Trophoblast cell (in vitro differentiated cells and primary cell): Measurements from ENCODE around the gene KIRREL3.

Source experiments
- DNase-seq, 2 donors: peaks; one replicate each; pipeline ENCODE4 v3.0.0-alpha.2; 2016
- H2AFZ ChIP-seq: 2 replicates; pipeline ENCODE4 v1.6.1; 2013; ENCODE audit warnings: low read length, moderate library complexity, mild to moderate bottlenecking; ENCODE audit not compliant: insufficient read depth, poor library complexity
- H2AK5ac ChIP-seq: 2 replicates; pipeline ENCODE4 v1.6.1; 2013; ENCODE audit warnings: mild to moderate bottlenecking, low read length
- H2BK120ac ChIP-seq: 2 replicates; pipeline ENCODE4 v1.6.1; 2013; ENCODE audit warnings: low read length, mild to moderate bottlenecking, moderate library complexity; ENCODE audit not compliant: insufficient read depth, poor library complexity
- H2BK12ac ChIP-seq: 2 replicates; pipeline ENCODE4 v1.6.1; 2013; ENCODE audit warnings: mild to moderate bottlenecking, low read length, moderate library complexity
- H2BK5ac ChIP-seq: 2 replicates; pipeline ENCODE4 v1.6.1; 2013; ENCODE audit warnings: low read length, low read depth, moderate library complexity, mild to moderate bottlenecking; ENCODE audit not compliant: poor library complexity
- H3K14ac ChIP-seq: 2 replicates; pipeline ENCODE4 v1.6.1; 2013; ENCODE audit warnings: mild to moderate bottlenecking, low read length
- H3K18ac ChIP-seq: 2 replicates; pipeline ENCODE4 v1.6.1; 2013; ENCODE audit warnings: mild to moderate bottlenecking, low read length
- H3K23ac ChIP-seq: 2 replicates; pipeline ENCODE4 v1.6.1; 2013; ENCODE audit warnings: low read length
- H3K27ac ChIP-seq: 2 replicates; pipeline ENCODE4 v1.5.1; 2013; ENCODE audit warnings: low read depth, mild to moderate bottlenecking, inconsistent platforms, low read length, moderate library complexity
- H3K27me3 ChIP-seq: 2 replicates; pipeline ENCODE4 v1.6.1; 2013; ENCODE audit warnings: inconsistent platforms, mild to moderate bottlenecking, low read length, moderate library complexity; ENCODE audit not compliant: insufficient read depth
- H3K36me3 ChIP-seq, 2 experiments: 1 replicate in 1 of 2; 2 replicates in 1 of 2; pipeline ENCODE4 v1.6.1; 2013; ENCODE audit warnings: low read length in 2 of 2, mild to moderate bottlenecking in 2 of 2, moderate library complexity in 1 of 2; ENCODE audit not compliant: insufficient read depth in 2 of 2, control insufficient read depth in 1 of 2
- H3K4ac ChIP-seq: 2 replicates; pipeline ENCODE4 v1.6.1; 2013; ENCODE audit warnings: low read depth, mild to moderate bottlenecking, low read length, moderate library complexity
- H3K4me1 ChIP-seq, 2 experiments: 1 replicate in 1 of 2; 2 replicates in 1 of 2; pipeline ENCODE4 v1.6.1; 2013; ENCODE audit warnings: low read length in 2 of 2, mild to moderate bottlenecking in 2 of 2, moderate library complexity in 1 of 2; ENCODE audit not compliant: insufficient read depth in 2 of 2, control insufficient read depth in 1 of 2
- H3K4me2 ChIP-seq: 2 replicates; pipeline ENCODE4 v1.6.1; 2013; ENCODE audit warnings: inconsistent platforms, mild to moderate bottlenecking, low read length, moderate library complexity
- H3K4me3 ChIP-seq: 2 replicates; pipeline ENCODE4 v1.5.1; 2013; ENCODE audit warnings: mild to moderate bottlenecking, low read depth, low read length, inconsistent platforms
- H3K79me1 ChIP-seq: one replicate; pipeline ENCODE4 v1.6.1; 2013; ENCODE audit warnings: low read length
- H3K79me2 ChIP-seq: 2 replicates; pipeline ENCODE4 v1.6.1; 2013; ENCODE audit warnings: low read length, mild to moderate bottlenecking; ENCODE audit not compliant: control insufficient read depth, insufficient read depth, poor library complexity
- H3K9ac ChIP-seq: 2 replicates; pipeline ENCODE4 v1.6.1; 2013; ENCODE audit warnings: mild to moderate bottlenecking, low read length
- H3K9me3 ChIP-seq: 2 replicates; pipeline ENCODE4 v1.6.1; 2013; ENCODE audit warnings: low read depth, mild to moderate bottlenecking, control low read depth, inconsistent platforms, low read length; ENCODE audit not compliant: insufficient read depth
- H4K12ac ChIP-seq: 2 replicates; pipeline ENCODE4 v1.6.1; 2013; ENCODE audit warnings: low read depth, mild to moderate bottlenecking, low read length, moderate library complexity
- H4K8ac ChIP-seq: 2 replicates; pipeline ENCODE4 v1.6.1; 2013; ENCODE audit warnings: low read depth, mild to moderate bottlenecking, low read length, moderate library complexity
- H4K91ac ChIP-seq: one replicate; pipeline ENCODE4 v1.6.1; 2013; ENCODE audit warnings: low read depth, mild to moderate bottlenecking, low read length, moderate library complexity
- whole genome bisulfite sequencing: extraction: QIAGEN DNeasy Blood & Tissue Kit; methylation state at CpG from one replicate; pipeline ENCODE4 v1.1.7; 2013; ENCODE audit warnings: missing lambda C conversion rate; ENCODE audit not compliant: insufficient read length, insufficient coverage; ENCODE audit errors: extremely low coverage; 5-methylcytosine and 5-hydroxymethylcytosine counted together

Gene KIRREL3

DNA sequence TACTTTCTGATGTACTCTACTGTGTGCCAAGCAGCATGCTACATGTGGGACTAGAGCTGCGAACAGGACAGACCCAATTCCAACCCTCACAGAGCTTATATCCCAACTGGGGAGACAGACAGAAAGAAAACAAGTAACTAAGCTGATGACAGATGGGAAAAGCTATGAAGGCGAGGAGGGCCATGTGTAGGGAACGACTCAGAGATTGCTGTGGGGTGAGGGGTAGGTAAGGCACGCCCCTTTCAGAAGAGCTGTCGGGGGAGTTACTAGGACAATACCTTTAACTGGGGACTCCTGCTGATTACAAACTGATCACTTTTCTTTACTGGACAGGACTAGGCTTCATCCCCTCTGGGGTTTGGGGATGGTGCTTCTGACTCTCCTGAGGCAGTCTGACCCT, 596.2 kb downstream of the KIRREL3 start:
- Histone ChIP-seq H2AFZ (no peak overlapping the region), H2BK120ac (peak overlapping the region; percentile 60), H3K79me2 (peaks cover 8% of the 10 kb centered on the region), H3K18ac (no peak overlapping the region), H2AK5ac (no peak overlapping the region), H4K8ac (no peak overlapping the region), H3K23ac (no peak overlapping the region), H3K27me3 (no peaks in the 10 kb centered on the region), H3K4me1 (peaks cover 28 to 40% of the 10 kb centered on the region in 2 experiments), H2BK5ac (peak overlapping the region; percentile 10), H3K79me1 (peaks cover 25% of the 10 kb centered on the region), H3K4ac (no peak overlapping the region), H4K91ac (peak overlapping the region; percentile 82), H3K9me3 (peaks cover 6% of the 10 kb centered on the region), H3K9ac (no peak overlapping the region), H4K12ac (no peak overlapping the region), H3K4me2 (no peak overlapping the region), H3K4me3 (no peak overlapping the region), H2BK12ac (peak overlapping the region; percentile 16), H3K36me3 (peaks cover 8 to 16% of the 10 kb centered on the region in 2 experiments), H3K27ac (no peak overlapping the region), H3K14ac (peak overlapping the region; percentile 65)
- peak; percentile 35 to 38 for DNase-seq
- no CpG with 5 or more reads among the region's 5 CpGs for WGBS

DNA sequence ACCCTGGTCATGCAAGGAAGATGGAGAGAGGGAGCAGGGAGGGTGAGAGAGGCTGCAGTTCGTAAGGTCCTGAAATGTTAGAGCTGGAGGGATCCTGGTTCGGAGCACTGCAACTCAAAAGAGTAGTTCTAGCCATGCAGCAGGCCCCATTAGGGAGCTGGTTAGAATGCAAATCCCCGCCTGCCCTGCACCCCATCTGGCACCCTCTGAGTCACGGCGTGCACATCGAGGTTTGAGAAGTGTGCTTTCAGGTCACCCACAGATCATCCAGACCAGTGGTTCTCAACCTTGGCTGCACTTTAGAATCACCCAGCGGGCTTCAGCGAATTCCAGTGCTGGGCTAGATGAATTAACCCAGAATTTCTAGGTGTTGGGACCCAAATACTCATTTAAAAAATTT, 596.9 kb downstream of the KIRREL3 start:
- no peak overlapping the region for H2AFZ ChIP-seq
- H3K9me3 ChIP-seq = peaks cover 6% of the 10 kb centered on the region
- H2BK5ac ChIP-seq = no peak overlapping the region
- H3K4ac ChIP-seq = no peak overlapping the region
- H3K79me1 ChIP-seq = peaks cover 25% of the 10 kb centered on the region
- no peaks in the 10 kb centered on the region for H3K27me3 ChIP-seq
- H3K36me3 ChIP-seq = peaks cover 8 to 14% of the 10 kb centered on the region in 2 experiments
- H4K8ac ChIP-seq = no peak overlapping the region
- no peak overlapping the region for H3K14ac ChIP-seq
- H3K23ac ChIP-seq = no peak overlapping the region
- H2BK12ac ChIP-seq = no peak overlapping the region
- peaks cover 28 to 40% of the 10 kb centered on the region in 2 experiments for H3K4me1 ChIP-seq
- WGBS = no CpG with 5 or more reads among the region's 8 CpGs
- no peak overlapping the region for H3K4me2 ChIP-seq
- no peak overlapping the region for H3K18ac ChIP-seq
- peak overlapping the region; percentile 29 for H2BK120ac ChIP-seq
- DNase-seq = no peak
- H2AK5ac ChIP-seq = no peak overlapping the region
- H3K79me2 ChIP-seq = peaks cover 8% of the 10 kb centered on the region
- peak overlapping the region; percentile 1 for H3K27ac ChIP-seq
- H3K9ac ChIP-seq = no peak overlapping the region
- no peak overlapping the region for H3K4me3 ChIP-seq
- peak overlapping the region; percentile 2 for H4K91ac ChIP-seq
- H4K12ac ChIP-seq = no peak overlapping the region

DNA sequence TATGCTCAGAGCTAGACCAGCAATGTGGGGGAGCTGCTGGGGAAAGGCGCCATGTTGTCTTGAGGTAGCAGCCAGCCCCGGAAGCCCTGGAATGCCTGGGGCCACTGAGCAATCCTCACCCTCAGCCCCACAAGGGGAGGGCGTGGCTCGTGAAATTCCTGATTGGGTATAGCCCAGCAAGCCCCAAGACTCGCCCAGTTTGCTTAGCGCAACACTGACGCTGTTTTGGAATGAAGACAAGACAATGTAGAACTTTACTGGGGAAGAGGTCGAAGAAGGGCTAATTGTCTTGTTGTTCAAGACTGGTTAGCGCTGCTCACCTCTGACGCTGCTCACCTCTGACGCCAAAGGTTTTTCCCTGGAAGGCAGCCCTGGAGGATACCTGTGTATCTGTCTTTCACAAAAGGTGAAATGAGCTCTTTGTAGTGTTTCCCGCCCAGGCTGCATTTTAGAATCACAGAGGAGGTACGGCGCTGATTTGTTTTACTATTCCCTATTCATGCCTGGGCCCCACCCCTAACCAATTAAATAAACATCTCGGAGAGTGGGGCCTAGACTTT, 597.5 kb downstream of the KIRREL3 start:
- no peak overlapping the region for H3K23ac ChIP-seq
- peak overlapping the region; percentile 27 for H2BK120ac ChIP-seq
- H3K79me2 ChIP-seq = peaks cover 8% of the 10 kb centered on the region
- no peaks in the 10 kb centered on the region for H3K27me3 ChIP-seq
- H4K12ac ChIP-seq = no peak overlapping the region
- peaks cover 28 to 40% of the 10 kb centered on the region in 2 experiments for H3K4me1 ChIP-seq
- H3K9ac ChIP-seq = no peak overlapping the region
- no CpG with 5 or more reads among the region's 15 CpGs for WGBS
- DNase-seq = peak; percentile 98
- H2AK5ac ChIP-seq = no peak overlapping the region
- H4K91ac ChIP-seq = peak overlapping the region; percentile 52
- peaks cover 8% of the 10 kb centered on the region for H3K9me3 ChIP-seq
- H2AFZ ChIP-seq = no peak overlapping the region
- peak overlapping the region; percentile 12 for H3K27ac ChIP-seq
- no peak overlapping the region for H3K4me3 ChIP-seq
- peaks cover 8% of the 10 kb centered on the region in 2 experiments for H3K36me3 ChIP-seq
- H3K4ac ChIP-seq = no peak overlapping the region
- H2BK5ac ChIP-seq = peak overlapping the region; percentile 28
- no peak overlapping the region for H2BK12ac ChIP-seq
- H3K4me2 ChIP-seq = no peak overlapping the region
- H3K14ac ChIP-seq = peak overlapping the region; percentile 15
- H3K79me1 ChIP-seq = peaks cover 25% of the 10 kb centered on the region
- H4K8ac ChIP-seq = peak overlapping the region; percentile 66
- H3K18ac ChIP-seq = no peak overlapping the region

DNA sequence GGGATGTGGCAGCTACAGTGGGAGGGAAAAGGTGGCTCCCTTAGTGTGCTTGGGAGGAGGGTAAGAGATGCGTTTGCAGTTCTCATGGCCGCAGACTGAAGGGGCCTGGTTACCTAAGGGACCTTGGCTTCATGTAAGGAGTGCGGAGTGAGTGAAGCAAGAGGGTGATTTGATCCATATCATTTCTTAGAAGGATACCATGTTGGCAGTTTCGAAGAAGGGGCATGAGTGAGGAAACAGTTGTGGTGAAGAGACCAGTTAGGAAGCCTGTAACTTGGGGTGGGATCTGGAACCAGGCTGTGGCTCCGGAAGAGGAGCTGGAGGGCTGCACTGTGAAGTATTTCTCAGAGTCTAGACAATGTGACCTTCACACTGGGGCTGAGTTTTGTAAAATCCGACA, 600.1 kb downstream of the KIRREL3 start:
- Histone ChIP-seq H3K4me1 (peaks cover 19 to 28% of the 10 kb centered on the region in 2 experiments), H2BK5ac (no peak overlapping the region), H3K23ac (no peak overlapping the region), H3K79me2 (peaks cover 3% of the 10 kb centered on the region), H2BK12ac (no peak overlapping the region), H3K14ac (no peak overlapping the region), H2AK5ac (no peak overlapping the region), H3K36me3 (no peaks in the 10 kb centered on the region), H3K4me3 (no peak overlapping the region), H4K12ac (no peak overlapping the region), H4K8ac (no peak overlapping the region), H3K27me3 (no peaks in the 10 kb centered on the region), H2AFZ (no peak overlapping the region), H3K27ac (no peak overlapping the region), H2BK120ac (no peak overlapping the region), H3K4me2 (no peak overlapping the region), H3K9me3 (peaks cover 5% of the 10 kb centered on the region), H3K4ac (no peak overlapping the region), H3K79me1 (peaks cover 15% of the 10 kb centered on the region), H3K9ac (no peak overlapping the region), H3K18ac (no peak overlapping the region), H4K91ac (no peak overlapping the region)
- no CpG with 5 or more reads among the region's 6 CpGs for WGBS
- DNase-seq = no peak
